ENCODE results near the gene SHANK1.

DNA sequence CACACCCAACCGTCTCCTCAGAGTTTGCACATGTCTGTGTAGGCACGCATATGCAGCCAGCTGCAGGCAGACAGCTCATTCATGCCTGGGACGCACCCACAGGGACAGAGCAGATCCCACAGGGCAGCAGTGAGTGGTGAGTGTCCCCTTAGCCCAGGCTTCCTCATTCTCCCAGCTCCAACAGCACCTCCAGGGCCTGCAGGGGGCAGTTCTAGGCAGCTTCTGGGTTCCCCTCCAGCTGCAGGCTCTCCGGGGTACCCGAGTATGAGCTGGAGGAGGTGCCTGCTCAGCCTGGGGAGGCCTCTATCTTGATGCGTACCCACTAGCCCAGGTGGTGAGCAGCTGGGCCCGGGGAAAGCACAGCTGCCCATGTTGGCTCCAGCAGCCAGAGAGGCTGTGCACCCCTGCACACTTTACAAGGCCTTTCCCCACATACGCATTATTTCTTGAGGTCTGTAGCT, 1.3 kb upstream of the SHANK1 start:
- TF ChIP-seq, protein P1, sequence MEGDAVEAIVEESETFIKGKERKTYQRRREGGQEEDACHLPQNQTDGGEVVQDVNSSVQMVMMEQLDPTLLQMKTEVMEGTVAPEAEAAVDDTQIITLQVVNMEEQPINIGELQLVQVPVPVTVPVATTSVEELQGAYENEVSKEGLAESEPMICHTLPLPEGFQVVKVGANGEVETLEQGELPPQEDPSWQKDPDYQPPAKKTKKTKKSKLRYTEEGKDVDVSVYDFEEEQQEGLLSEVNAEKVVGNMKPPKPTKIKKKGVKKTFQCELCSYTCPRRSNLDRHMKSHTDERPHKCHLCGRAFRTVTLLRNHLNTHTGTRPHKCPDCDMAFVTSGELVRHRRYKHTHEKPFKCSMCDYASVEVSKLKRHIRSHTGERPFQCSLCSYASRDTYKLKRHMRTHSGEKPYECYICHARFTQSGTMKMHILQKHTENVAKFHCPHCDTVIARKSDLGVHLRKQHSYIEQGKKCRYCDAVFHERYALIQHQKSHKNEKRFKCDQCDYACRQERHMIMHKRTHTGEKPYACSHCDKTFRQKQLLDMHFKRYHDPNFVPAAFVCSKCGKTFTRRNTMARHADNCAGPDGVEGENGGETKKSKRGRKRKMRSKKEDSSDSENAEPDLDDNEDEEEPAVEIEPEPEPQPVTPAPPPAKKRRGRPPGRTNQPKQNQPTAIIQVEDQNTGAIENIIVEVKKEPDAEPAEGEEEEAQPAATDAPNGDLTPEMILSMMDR (IDR thresholded peaks at IDR 0.05; ENCODE audit: low read length) = no peak
- no peak for TF ChIP-seq EZH2 (IDR thresholded peaks at IDR 0.05; ENCODE audit: borderline replicate concordance, low read length)

Measured in OCI-LY1 (cell line).